Erythroblast (primary cell): ENCODE measurements around the gene CDH13.

Experiments
- GATA1 ChIP-seq: IDR thresholded peaks from 2 replicates; pipeline ENCODE4 v1.6.1; 2011; ENCODE audit warnings: low read depth, mild to moderate bottlenecking, control low read depth, low read length, moderate library complexity
- POLR2A ChIP-seq: IDR thresholded peaks from 2 replicates; pipeline ENCODE4 v1.6.1; 2011; ENCODE audit warnings: mild to moderate bottlenecking, low read length

DNA sequence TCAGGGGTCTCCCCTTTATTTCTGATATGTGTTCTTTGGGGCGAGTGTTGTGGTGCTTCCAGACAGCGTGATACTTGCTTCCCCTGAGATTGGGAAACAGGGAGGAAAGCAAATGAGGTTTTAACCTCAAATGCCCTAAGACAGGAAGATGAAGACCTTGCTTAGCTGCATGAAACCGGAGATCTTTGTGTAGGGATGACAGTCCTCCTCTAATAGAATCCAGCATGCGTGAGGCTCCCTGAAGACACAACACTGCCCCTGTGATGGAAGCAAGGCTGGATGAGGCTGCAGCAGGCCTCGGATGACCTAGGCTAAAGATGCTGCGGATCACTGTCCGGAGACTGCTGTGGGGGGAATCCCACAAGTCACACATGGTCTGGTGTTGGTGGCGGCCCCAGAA is 491.0 kb downstream of the CDH13 start:
- TF ChIP-seq POLR2A = no peak
- TF ChIP-seq GATA1 = no peak
